Neural cell (in vitro differentiated cells): ENCODE data around the gene DNMBP.

Source experiments
- CTCF ChIP-seq: fragments of 450-650 bp; IDR thresholded peaks from 2 replicates; pipeline ENCODE4 v1.5.1; 2014; ENCODE audit warnings: antibody characterized with exemption, mild to moderate bottlenecking, moderate library complexity; ENCODE audit not compliant: poor library complexity, severe bottlenecking
- POLR2AphosphoS5 ChIP-seq: IDR thresholded peaks from 2 replicates; pipeline ENCODE4 v1.6.1; 2012

DNA sequence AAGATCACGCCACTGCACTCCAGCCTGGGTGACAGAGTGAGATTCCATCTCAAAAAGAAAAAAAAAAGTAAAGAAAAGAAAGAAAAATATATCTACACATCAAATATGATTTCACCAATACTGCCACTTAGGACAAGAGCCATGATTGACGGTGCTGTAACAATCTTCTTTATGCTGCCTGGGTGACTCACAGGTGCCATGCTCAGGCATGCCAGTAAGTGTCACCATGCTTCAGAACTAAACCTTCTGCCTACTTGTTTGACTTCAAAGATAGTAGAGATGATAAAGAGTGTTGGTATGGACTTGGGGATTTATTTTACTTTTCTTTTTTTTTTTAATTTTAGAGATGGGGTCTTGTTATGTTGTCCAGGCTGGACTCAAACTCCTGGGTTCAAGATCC, 33.6 kb upstream of the DNMBP start:
- TF ChIP-seq CTCF (no peak), POLR2AphosphoS5 (no peak)
